Parietal lobe (tissue), 1 donor: Measurements from ENCODE around the gene STARD5. TPM values are rescaled to one million over a fixed set of nuclear protein-coding genes. Genes with fewer than 3 reads are reported as not detected.

Experiments
- total RNA-seq: library from RNA; depleted of rRNA; stranded (reverse); fragments of >200 nt; gene quantifications from one replicate; pipeline ENCODE4 v1.2.3, GENCODE V29; 2014

STARD5 gene, protein sequence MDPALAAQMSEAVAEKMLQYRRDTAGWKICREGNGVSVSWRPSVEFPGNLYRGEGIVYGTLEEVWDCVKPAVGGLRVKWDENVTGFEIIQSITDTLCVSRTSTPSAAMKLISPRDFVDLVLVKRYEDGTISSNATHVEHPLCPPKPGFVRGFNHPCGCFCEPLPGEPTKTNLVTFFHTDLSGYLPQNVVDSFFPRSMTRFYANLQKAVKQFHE
- 12.8 TPM for total RNA-seq

GRCh38 chr15:81323944-81324881 is at the start of gene STARD5:
TSS of gene STARD5 (minus strand) at chr15:81324141. CDS start at chr15:81324099, 42 bp downstream.

Other genes starting within 250 kb of the STARD5 start
- 3.4 TPM for gene CFAP161, start 189.9 kb downstream of the STARD5 start, total RNA-seq
- 1.3 TPM for gene IL16, start 127.3 kb downstream of the STARD5 start, total RNA-seq
- gene TMC3, start 50.1 kb upstream of the STARD5 start, total RNA-seq, result 0.31 TPM